Keratinocyte (primary cell): Measurements from ENCODE around the gene AQP5. TPM values are rescaled to one million over a fixed set of nuclear protein-coding genes. Genes with fewer than 3 reads are reported as not detected.

Experiments used
- DNase-seq: peaks from one replicate; pipeline ENCODE4 v3.0.0-alpha.2; 2011; ENCODE audit warnings: low read depth, missing footprints, low spot score
- FAIRE-seq: peaks from 2 replicates; lab custom pipeline; 2011; peaks lifted over from hg19 to GRCh38; lab: Jason Lieb, UNC
- H2AFZ ChIP-seq: 2 replicates; pipeline ENCODE4 v1.6.0; 2012; ENCODE audit warnings: low read length, control low read depth, inconsistent platforms; ENCODE audit not compliant: control insufficient read depth
- H3K27ac ChIP-seq: 2 replicates; pipeline ENCODE4 v1.5.1; 2011; ENCODE audit warnings: low read length; ENCODE audit not compliant: control insufficient read depth, insufficient read depth
- H3K27me3 ChIP-seq: 3 replicates; pipeline ENCODE4 v1.6.0; 2011; ENCODE audit warnings: low read length; ENCODE audit not compliant: control insufficient read depth, insufficient read depth; ENCODE audit errors: extremely low read depth
- H3K36me3 ChIP-seq, 2 experiments: 2 replicates in 1 of 2; 3 replicates in 1 of 2; pipeline ENCODE4 v1.5.1; 2011; ENCODE audit warnings: low read length in 2 of 2, mild to moderate bottlenecking in 1 of 2; ENCODE audit not compliant: control insufficient read depth in 2 of 2, insufficient read depth in 2 of 2; ENCODE audit errors: extremely low read depth in 1 of 2
- H3K4me1 ChIP-seq: 3 replicates; pipeline ENCODE4 v1.5.1; 2011; ENCODE audit warnings: low read length; ENCODE audit not compliant: control insufficient read depth, insufficient read depth; ENCODE audit errors: extremely low read depth
- H3K4me2 ChIP-seq: 3 replicates; pipeline ENCODE4 v1.6.0; 2011; ENCODE audit warnings: low read depth, low read length; ENCODE audit not compliant: control insufficient read depth, insufficient read depth; ENCODE audit errors: extremely low read depth
- H3K4me3 ChIP-seq, 3 experiments: fragments of 200-600 bp in 1 of 3; sonication (generic) in 1 of 3; 2 replicates in 2 of 3; 3 replicates in 1 of 3; pipeline ENCODE4 v1.5.1; 2011 to 2016; ENCODE audit warnings: low read length in 3 of 3, mild to moderate bottlenecking in 3 of 3, control low read depth in 2 of 3, inconsistent platforms in 1 of 3, low read depth in 1 of 3, mixed read lengths in 1 of 3, mixed run types in 1 of 3, moderate library complexity in 1 of 3; ENCODE audit not compliant: control insufficient read depth in 2 of 3, insufficient read depth in 2 of 3; ENCODE audit errors: extremely low read depth in 1 of 3
- H3K79me2 ChIP-seq: 2 replicates; pipeline ENCODE4 v1.6.0; 2012; ENCODE audit warnings: low read length; ENCODE audit not compliant: control insufficient read depth, insufficient read depth
- H3K9ac ChIP-seq: 3 replicates; pipeline ENCODE4 v1.6.0; 2011; ENCODE audit warnings: low read length; ENCODE audit not compliant: control insufficient read depth, insufficient read depth; ENCODE audit errors: extremely low read depth
- H3K9me1 ChIP-seq: 3 replicates; pipeline ENCODE4 v1.6.0; 2011; ENCODE audit warnings: low read length; ENCODE audit not compliant: control insufficient read depth, insufficient read depth; ENCODE audit errors: extremely low read depth
- H3K9me3 ChIP-seq: 2 replicates; pipeline ENCODE4 v1.5.1; 2012; ENCODE audit warnings: low read depth, low read length; ENCODE audit not compliant: control insufficient read depth
- H4K20me1 ChIP-seq: 3 replicates; pipeline ENCODE4 v1.6.0; 2011; ENCODE audit warnings: low read length; ENCODE audit not compliant: control insufficient read depth, insufficient read depth; ENCODE audit errors: extremely low read depth
- EZH2 ChIP-seq: IDR thresholded peaks from one replicate; pipeline ENCODE4 v1.6.1; 2012; ENCODE audit warnings: inconsistent platforms, mild to moderate bottlenecking, low read length, moderate library complexity
- dilution Hi-C: fragments of 300-500 bp; cut with MboI; formaldehyde crosslinking; loops from one replicate; pipeline ENCODE4 v1.7.0; 2020; ENCODE audit warnings: low sequenced_read_pairs; ENCODE audit not compliant: extremely low pct_ligation_motif_present
- polyA plus RNA-seq, 5 experiments: library from polyadenylated mRNA; depleted of rRNA in 3 of 5; stranded (reverse) in 3 of 5; stranded (forward) in 1 of 5; unstranded in 1 of 5; fragments of >200 nt; gene quantifications; 1 replicate in 1 of 5; 2 replicates in 3 of 5; 3 replicates in 1 of 5; pipeline versions ENCODE4 v1.2.1 to v1.2.3, GENCODE V29; 2011 to 2012; ENCODE audit warnings: missing spikeins in 2 of 5, low read depth in 1 of 5, low replicate concordance in 1 of 5
- TF ChIP-seq, protein P1 (sequence below), 3 experiments: IDR thresholded peaks in 1 of 3; conservative IDR thresholded peaks in 1 of 3; optimal IDR thresholded peaks in 1 of 3; 2 replicates in 2 of 3; 3 replicates in 1 of 3; pipeline versions ENCODE3 to v1.5.1; 2011; ENCODE audit warnings: low read length in 3 of 3, mild to moderate bottlenecking in 3 of 3, moderate library complexity in 2 of 3, control low read depth in 1 of 3, inconsistent platforms in 1 of 3; ENCODE audit not compliant: insufficient read depth in 2 of 3; ENCODE audit errors: extremely low read depth in 1 of 3

AQP5 gene
- polyA plus RNA-seq, 1 donor (not counting 4 experiments of a cell fraction or from before 2014, with no cell fraction given) = not detected

DNA sequence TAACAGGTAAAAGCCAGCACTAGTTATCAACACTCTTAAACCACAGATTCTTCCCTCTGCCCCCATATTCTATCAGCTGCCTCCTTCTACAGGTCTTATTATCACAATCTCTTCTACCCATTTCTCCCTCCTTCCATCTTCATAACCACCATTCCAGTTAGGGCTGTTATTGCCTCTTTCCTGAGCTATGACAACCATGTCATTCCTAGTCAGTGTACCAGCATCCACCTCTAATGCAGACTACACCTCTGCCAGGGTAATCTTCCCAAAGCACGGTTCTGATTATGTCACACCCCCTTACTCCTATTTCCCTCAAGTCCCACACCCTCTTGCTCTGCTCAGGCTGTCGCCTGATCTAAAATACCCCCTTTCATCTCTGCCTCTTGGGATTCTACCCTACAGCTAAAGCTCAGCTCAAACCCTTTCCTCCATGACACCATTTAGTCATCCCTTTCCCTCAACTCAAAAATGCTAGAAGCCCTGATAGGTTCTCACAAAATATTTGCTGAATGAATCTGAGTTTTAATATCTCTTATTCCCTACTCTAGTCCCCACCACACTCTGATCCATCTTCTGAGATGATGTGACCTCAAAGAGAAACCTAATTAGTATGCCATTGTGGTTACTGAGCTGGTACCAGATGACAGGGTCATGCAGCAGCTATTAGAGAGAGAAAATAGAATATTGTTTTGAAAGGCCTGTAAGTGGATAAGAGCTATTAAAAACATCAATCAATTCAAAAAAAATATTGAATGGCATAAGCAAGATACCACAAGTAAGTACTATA, 51.9 kb downstream of the AQP5 start:
- FAIRE-seq (no peak), DNase-seq (no peak)
- no peak overlapping the region for H3K4me2 ChIP-seq
- no peaks in the 10 kb centered on the region for H3K9me3 ChIP-seq
- no peak overlapping the region for H3K4me3 ChIP-seq
- no peaks in the 10 kb centered on the region for H3K9me1 ChIP-seq
- peaks cover 46% of the 10 kb centered on the region for H3K79me2 ChIP-seq
- TF ChIP-seq, protein P1, sequence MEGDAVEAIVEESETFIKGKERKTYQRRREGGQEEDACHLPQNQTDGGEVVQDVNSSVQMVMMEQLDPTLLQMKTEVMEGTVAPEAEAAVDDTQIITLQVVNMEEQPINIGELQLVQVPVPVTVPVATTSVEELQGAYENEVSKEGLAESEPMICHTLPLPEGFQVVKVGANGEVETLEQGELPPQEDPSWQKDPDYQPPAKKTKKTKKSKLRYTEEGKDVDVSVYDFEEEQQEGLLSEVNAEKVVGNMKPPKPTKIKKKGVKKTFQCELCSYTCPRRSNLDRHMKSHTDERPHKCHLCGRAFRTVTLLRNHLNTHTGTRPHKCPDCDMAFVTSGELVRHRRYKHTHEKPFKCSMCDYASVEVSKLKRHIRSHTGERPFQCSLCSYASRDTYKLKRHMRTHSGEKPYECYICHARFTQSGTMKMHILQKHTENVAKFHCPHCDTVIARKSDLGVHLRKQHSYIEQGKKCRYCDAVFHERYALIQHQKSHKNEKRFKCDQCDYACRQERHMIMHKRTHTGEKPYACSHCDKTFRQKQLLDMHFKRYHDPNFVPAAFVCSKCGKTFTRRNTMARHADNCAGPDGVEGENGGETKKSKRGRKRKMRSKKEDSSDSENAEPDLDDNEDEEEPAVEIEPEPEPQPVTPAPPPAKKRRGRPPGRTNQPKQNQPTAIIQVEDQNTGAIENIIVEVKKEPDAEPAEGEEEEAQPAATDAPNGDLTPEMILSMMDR (optimal IDR thresholded peaks at IDR 0.05 in 1 of 3, IDR thresholded peaks at IDR 0.05 in 1 of 3, conservative IDR thresholded peaks at IDR 0.05 in 1 of 3; ENCODE audit: extremely low read depth in 1 of 3, insufficient read depth in 2 of 3, low read length in 3 of 3) = no peak
- TF ChIP-seq EZH2 = no peak
- H3K9ac ChIP-seq = no peak overlapping the region
- no peaks in the 10 kb centered on the region for H3K4me1 ChIP-seq
- H3K27me3 ChIP-seq = no peaks in the 10 kb centered on the region
- H3K27ac ChIP-seq = no peak overlapping the region
- H4K20me1 ChIP-seq = no peaks in the 10 kb centered on the region
- no peak overlapping the region for H2AFZ ChIP-seq
- H3K36me3 ChIP-seq = peaks cover 0 to 26% of the 10 kb centered on the region in 2 experiments
- dilution Hi-C loops = no loop called here

DNA sequence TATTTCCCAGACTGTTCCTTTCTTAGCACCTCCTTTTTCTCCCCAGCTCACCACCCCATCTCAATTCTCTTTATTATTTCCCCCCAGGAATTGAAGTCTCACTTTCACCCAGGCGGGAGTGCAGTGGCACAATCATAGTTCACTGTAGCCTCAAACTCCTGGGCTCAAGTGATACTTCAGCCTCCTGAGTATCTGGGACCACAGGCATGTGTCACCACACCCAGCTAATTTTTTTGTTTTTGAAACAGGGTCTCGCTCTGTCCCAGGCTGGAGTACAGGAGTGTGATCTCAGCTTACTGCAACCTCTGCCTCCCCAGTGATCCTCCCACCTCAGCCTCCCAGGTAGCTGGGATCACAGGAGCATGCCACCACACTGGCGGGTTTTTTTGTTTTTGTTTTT, 52.7 kb downstream of the AQP5 start:
- no peaks in the 10 kb centered on the region for H4K20me1 ChIP-seq
- no peak overlapping the region for H3K27ac ChIP-seq
- H3K4me2 ChIP-seq = no peak overlapping the region
- dilution Hi-C loops = no loop called here
- H3K36me3 ChIP-seq = peaks cover 0 to 26% of the 10 kb centered on the region in 2 experiments
- H3K79me2 ChIP-seq = peaks cover 51% of the 10 kb centered on the region
- DNase-seq (no peak), FAIRE-seq (no peak)
- H3K9ac ChIP-seq = no peak overlapping the region
- H3K9me1 ChIP-seq = no peaks in the 10 kb centered on the region
- no peaks in the 10 kb centered on the region for H3K9me3 ChIP-seq
- H3K4me1 ChIP-seq = no peaks in the 10 kb centered on the region
- H2AFZ ChIP-seq = no peak overlapping the region
- TF ChIP-seq, protein P1 (optimal IDR thresholded peaks at IDR 0.05 in 1 of 3, IDR thresholded peaks at IDR 0.05 in 1 of 3, conservative IDR thresholded peaks at IDR 0.05 in 1 of 3; ENCODE audit: extremely low read depth in 1 of 3, insufficient read depth in 2 of 3, low read length in 3 of 3) = no peak
- TF ChIP-seq EZH2 = no peak
- no peak overlapping the region for H3K4me3 ChIP-seq
- no peaks in the 10 kb centered on the region for H3K27me3 ChIP-seq

Other genes with a start within 250 kb of the AQP5 start
- gene TMBIM6, start 220.3 kb upstream of the AQP5 start, polyA plus RNA-seq = 619 to 815 TPM (median 668 TPM) in 3 replicates
- 3.9 to 5.8 TPM (median 4.4 TPM) in 3 replicates for gene NCKAP5L, start 133.5 kb upstream of the AQP5 start, polyA plus RNA-seq
- gene BCDIN3D, start 118.8 kb upstream of the AQP5 start, polyA plus RNA-seq = 2.9 to 3.7 TPM (median 3.4 TPM) in 3 replicates
- gene FAIM2, start 58.0 kb upstream of the AQP5 start, polyA plus RNA-seq = 0.07 TPM in 1 of 3 replicates, not detected in the others
- not detected in 3 replicates for gene AQP2, start 11.1 kb upstream of the AQP5 start, polyA plus RNA-seq
- gene AQP6, start 11.1 kb downstream of the AQP5 start, polyA plus RNA-seq = 0.28 to 0.57 TPM (median 0.45 TPM) in 3 replicates
- 27.7 to 57.1 TPM (median 45.2 TPM) in 3 replicates for gene RACGAP1, start 63.6 kb downstream of the AQP5 start, polyA plus RNA-seq
- gene ASIC1, start 95.7 kb downstream of the AQP5 start, polyA plus RNA-seq = 5.7 to 8.3 TPM (median 5.7 TPM) in 3 replicates
- gene SMARCD1, start 123.5 kb downstream of the AQP5 start, polyA plus RNA-seq = 48.8 to 91.5 TPM (median 56.6 TPM) in 3 replicates
- 0.13 to 0.22 TPM (median 0.17 TPM) in 3 replicates for gene GPD1, start 142.1 kb downstream of the AQP5 start, polyA plus RNA-seq
- gene COX14, start 150.4 kb downstream of the AQP5 start, polyA plus RNA-seq = 62.5 to 139 TPM (median 96.6 TPM) in 3 replicates
- gene CERS5, start 205.5 kb downstream of the AQP5 start, polyA plus RNA-seq = 50.6 to 72.3 TPM (median 61.4 TPM) in 3 replicates